HFF-Myc (cell line): ENCODE data around the gene CPSF4.

ENCODE experiments used
- DNase-seq: peaks from one replicate; pipeline ENCODE4 v3.0.0-alpha.2; 2011; ENCODE audit warnings: low read depth; ENCODE audit errors: extremely low read depth
- H3K4me3 ChIP-seq: replicated peaks from 2 replicates; pipeline ENCODE4 v1.5.1; 2011; ENCODE audit warnings: low read depth, mild to moderate bottlenecking, control low read depth, low read length
- CTCF ChIP-seq: IDR thresholded peaks from 2 replicates; pipeline ENCODE4 v1.5.1; 2012; ENCODE audit warnings: mild to moderate bottlenecking, low read depth, low read length, control low read depth; ENCODE audit errors: missing control alignments

Gene CPSF4

GRCh38 chr7:99456288-99456687 is 17.5 kb downstream of the CPSF4 start:
- no peak for TF ChIP-seq CTCF
- no peak overlapping the region for H3K4me3 ChIP-seq
- no peak for DNase-seq

GRCh38 chr7:99457050-99457649 is 18.4 kb downstream of the CPSF4 start:
- no peak for DNase-seq
- H3K4me3 ChIP-seq = no peak overlapping the region
- TF ChIP-seq CTCF = no peak

DNA sequence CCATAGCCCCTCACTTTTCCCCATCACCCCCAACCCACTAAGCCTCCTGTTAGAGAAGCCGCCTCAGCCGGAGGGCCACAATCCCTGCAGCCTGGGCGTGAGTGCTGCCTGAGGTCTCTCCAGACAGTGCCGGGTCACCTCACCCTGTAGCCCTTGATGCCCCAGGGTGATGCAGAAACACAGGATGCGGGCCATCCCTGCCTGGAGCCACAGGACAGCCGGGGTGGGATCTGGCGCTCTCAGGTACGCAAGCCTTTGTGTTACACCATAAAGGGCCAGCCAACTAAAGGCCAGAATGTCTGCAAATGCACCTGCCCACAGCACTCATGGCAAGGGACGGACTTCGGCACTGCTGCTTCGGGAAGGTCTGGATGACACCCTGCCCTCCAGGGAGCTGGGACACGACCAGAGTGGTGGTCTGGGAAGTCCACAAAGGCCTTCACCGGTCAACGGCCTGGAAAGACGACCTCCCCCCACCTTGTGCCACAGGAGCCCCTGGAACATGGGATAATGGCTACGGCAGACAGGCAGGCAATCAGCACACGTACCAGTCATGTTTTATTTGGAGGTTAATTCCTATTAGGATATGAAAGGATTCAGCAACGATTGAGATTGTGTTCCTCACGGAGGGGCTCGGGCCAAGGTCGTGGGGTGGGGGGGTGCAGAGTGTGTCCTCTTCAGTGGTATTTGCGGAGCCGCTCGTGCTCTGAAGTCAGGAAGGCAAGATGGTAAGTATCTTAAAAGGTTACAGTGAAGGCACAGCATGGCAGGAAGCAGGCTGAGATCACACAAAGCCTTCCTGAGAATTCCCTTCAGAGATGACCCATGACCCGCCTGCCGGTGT is 19.1 kb downstream of the CPSF4 start:
- TF ChIP-seq CTCF = no peak
- DNase-seq = no peak
- no peak overlapping the region for H3K4me3 ChIP-seq

DNA sequence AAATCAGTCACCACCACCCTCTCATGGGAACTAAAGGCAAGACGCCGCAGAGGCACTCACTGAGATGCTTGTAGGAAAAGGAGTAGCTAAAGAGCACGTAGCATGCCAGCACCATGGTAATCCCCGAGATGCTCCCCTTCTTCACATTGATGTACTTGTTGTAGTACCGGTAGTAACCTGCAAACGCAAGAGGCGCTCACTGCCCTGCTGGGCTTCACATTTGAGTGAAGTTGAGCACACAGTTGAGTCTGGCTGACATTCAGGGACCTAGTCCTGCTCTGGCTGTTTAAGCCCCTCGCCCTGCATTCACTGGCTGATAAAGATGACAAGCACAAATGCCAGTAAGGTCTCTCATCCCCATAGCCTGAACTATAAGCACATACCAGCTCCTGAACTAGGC is 20.3 kb downstream of the CPSF4 start:
- no peak overlapping the region for H3K4me3 ChIP-seq
- TF ChIP-seq CTCF = peak; percentile 48
- no peak for DNase-seq

- no peak for TF ChIP-seq CTCF
- DNase-seq = no peak
- H3K4me3 ChIP-seq = no peak overlapping the region
These were observed 21.9 kb downstream of the CPSF4 start for GRCh38 chr7:99460651-99461050.

DNA sequence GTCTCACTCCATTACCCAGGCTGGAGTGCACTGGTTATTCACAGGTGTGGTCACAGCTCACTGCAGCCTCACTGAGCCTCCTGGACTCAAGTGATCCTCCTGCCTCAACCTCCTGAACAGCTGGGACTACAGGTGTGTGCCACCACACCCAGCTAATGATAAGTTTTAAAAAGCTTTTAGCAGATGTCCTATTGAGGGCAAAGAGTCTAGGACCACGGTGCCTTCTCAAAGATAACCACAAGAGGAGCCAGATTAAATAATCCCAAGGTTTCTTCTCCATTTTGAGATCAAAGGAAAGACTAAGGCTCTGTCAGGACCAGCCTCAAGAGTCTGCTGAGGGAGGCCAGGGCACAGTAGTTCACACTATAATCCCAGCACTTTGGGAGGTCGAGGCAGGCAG is 22.5 kb downstream of the CPSF4 start:
- TF ChIP-seq CTCF = no peak
- DNase-seq = no peak
- no peak overlapping the region for H3K4me3 ChIP-seq

DNA sequence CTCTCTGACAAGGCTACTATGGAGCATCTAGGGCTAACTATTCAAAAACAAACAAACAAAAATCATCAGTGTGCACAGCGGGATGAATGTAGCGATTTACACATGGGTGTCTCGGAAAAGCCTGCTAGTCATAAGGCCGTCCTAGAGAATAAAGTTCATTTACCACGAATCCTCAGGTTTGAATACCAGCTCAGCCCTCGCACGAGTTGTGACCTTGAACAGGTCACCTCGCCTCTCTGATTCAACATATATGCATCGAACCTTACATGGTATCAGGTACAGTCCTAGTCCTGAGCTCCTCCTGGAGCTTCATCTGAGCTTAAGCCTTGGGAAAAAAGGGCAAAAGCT is 26.7 kb downstream of the CPSF4 start:
- no peak for TF ChIP-seq CTCF
- peak overlapping the region; percentile 97 for H3K4me3 ChIP-seq
- DNase-seq = no peak
